PC-9 (cell line): ENCODE measurements around the gene MAP1LC3B2.

Source experiments
- CTCF ChIP-seq: fragments of 200-600 bp; sonication (generic); conservative IDR thresholded peaks from 2 replicates; pipeline ENCODE4 v1.6.1; 2017; ENCODE audit warnings: mixed run types, antibody characterized with exemption, mild to moderate bottlenecking, moderate library complexity
- EZH2 ChIP-seq: fragments of 200-600 bp; sonication (generic); IDR thresholded peaks from 2 replicates; pipeline ENCODE4 v1.8.0; 2017; ENCODE audit warnings: antibody characterized with exemption, low read depth

GRCh38 chr12:116626153-116626552 is 67.0 kb downstream of the MAP1LC3B2 start:
- TF ChIP-seq CTCF, result no peak
- TF ChIP-seq EZH2, result no peak
